GM18858 (cell line): ENCODE measurements around the gene PCGF3.
"Not testable (repeated sequence)": the region's sequence is repeated elsewhere in the genome, so short reads cannot be mapped to it uniquely, and the experiment has no call there.

Experiments used
- ATAC-seq: cut with Tn5 transposase; IDR thresholded peaks from one replicate; pipeline ENCODE4 v1.9.1; 2021; ENCODE audit not compliant: unreplicated experiment

PCGF3 gene

GRCh38 chr4:740011-740410 is 34.4 kb downstream of the PCGF3 start:
- no peak for ATAC-seq

- no peak for ATAC-seq
These were observed 35.1 kb downstream of the PCGF3 start for GRCh38 chr4:740656-741282.

DNA sequence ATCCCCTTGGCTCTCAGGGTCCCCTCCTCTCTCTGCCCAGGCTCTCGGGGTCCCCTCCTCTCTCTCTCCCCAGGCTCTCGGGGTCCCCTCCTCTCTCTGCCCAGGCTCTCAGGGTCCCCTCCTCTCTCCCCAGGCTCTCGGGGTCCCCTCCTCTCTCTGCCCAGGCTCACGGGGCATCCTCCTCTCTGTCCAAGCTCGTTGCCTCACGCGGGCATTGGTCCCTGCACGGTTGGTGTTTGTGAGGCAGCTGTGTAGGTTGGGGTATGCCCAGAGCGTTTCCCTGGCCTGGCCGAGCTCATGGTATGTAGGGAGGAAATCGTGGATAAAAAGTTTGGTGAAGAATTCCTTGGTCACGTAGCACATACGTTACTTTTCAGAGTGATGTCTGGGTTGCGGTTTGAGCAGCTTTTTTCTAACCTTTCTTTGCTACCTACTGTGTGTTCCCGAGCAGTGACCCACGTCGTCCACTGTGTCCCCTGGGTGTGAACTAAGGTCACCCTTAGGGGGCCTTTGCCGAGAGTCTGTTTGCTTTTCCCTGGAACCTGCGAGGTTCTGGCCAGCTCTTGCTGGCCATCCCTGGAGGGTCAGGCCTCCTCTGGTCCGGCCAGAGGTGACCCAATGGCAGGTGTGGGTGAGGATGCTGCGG is 36.6 kb downstream of the PCGF3 start:
- ATAC-seq = no peak

DNA sequence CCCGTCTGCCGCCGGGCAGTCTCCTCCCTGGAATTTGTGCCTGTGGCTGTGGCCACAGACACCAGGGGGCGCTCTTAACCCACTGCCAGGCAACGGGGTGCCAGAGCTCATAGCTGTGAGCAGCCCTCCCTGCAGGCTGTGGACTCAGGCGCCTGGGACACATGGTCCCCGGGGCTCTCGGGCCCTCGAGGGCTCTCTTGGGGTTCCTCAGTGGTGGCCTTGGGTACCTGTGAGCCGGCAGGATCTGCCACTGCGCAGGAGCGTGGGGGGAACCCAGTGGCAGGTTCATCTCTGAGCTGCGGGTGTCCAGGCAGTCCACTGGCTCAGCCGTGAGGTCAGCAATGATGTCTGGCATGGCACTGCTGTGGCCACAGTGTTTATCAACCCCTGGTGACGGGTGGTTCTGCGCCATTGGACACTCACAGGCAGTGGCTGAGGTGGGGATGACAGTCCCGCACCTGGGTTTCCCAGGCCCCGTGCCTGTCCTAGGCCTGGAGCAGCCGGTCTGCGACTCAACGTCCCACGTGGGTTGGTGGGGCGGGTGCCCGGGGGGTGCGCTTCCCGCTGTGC is 37.2 kb downstream of the PCGF3 start:
- ATAC-seq = no peak

GRCh38 chr4:743463-744211 is 38.0 kb downstream of the PCGF3 start:
- ATAC-seq = no peak

DNA sequence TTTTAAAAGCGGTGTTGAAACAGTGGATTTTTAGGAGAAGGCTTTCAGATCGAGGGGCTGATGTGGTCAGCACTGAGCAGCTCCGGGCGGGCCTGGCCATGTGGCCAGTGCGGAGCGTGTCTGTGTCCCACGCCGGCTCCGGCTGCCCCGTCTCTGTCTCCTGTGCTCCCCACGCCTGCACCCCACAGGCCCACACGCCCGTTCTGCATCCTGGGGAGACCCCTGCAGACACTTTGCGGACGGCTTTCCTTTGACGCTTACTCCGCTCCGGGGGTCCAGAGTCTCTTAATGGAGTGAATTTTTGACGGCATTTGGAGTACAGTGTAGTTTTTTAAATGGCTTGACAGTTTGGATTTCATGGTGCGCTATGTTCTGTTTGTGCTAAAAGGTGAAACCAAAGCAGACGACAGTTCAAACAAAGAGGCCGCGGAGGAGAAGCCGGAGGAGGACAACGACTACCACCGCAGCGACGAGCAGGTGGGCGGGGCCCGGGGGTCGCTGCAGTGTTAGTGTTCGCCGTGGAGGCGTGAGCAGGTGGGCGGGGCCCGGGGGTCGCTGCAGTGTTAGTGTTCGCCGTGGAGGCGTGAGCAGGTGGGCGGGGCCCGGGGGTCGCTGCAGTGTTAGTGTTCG is 38.7 kb downstream of the PCGF3 start:
- ATAC-seq = no peak

DNA sequence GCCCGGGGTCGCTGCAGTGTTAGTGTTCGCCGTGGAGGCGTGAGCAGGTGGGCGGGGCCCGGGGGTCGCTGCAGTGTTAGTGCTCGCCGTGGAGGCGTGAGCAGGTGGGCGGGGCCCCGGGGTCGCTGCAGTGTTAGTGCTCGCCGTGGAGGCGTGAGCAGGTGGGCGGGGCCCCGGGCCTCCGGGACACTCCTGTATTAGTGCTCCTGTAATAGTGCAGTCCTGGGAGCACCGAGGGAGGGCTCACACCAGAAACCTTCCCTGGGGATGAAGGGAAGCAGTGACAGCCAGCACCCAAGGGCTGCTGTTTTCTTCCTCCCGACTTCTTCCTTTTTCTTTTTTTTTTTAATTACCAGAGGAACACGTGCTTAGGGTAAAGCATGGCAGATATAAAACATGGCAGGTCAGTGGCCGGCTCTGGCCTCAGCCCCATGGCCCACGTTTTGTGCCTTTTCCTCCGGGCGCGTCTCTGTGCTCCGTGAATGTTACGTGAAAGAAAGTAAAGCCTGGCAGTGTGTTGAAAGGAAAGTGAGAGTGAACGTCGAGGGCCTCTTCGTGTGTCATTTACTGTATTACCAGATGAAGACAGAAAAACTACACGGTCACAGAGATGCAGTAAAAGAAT is 42.0 kb downstream of the PCGF3 start:
- ATAC-seq = no peak

GRCh38 chr4:748461-748860 is 42.8 kb downstream of the PCGF3 start:
- no peak for ATAC-seq

DNA sequence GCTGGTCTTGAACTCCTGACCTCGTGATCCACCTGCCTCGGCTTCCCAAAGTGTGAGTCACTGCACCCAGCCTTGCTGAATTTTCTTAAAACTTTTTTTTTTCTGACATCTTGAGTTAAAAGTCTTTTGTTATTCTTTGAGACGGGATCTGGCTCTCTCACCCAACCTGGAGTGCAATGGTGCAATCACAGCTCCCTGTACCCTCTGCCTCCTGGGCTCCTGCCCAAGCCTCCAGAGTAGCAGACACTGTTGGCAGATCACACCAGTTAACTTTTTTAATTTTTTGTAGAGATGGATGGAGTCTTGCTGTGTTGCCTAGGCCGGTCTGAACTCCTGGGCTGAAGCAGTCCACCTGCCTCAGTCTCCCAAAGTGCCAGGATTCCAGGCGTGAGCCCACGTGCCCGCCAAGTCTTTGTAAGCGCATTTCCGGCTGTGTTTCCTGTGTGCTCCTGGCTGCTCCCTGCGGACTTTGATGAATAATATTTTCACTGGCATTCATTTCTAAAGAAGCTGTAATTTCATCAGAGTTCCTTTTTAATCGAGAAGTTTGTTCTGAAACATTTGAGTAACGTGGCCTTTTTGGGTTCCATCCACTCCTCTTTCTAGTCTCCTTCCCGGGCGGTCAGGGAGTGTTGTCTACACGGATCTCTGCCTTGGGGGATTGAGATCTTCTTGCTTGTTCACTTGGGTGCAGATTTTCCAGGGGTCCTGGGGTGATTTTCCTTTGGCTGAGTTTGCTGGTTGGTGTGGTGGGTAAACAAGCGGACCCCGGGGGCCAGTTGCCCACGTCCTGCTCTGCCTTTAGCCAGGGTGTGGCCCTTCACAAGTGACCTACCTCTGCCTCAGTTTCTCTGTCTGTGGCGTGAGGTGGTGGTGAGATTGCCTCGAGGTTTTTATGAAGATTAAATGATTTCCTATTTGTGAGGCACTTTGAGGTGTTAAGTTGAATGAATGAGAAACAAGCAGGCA is 44.4 kb downstream of the PCGF3 start:
- no peak for ATAC-seq

DNA sequence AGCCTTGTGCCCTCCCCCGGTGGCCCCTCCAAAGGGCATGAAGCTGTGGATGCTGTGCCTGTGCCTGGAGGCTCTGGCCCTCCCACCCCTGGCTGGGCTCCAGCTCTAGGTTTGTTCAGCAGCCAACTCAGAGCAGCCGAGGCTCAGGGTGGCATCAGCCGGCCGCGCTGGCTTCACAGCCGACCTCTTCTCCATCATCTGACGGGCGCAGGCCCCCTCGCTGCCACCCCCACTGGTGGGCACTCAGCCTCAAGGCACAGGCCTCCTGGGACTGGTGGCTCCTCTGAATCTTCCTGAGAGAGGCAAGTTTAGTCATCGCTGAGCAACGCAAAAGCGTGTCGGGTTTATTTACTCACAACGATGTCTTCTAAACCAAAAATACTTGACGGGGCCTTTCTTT is 46.0 kb downstream of the PCGF3 start:
- ATAC-seq = no peak

GRCh38 chr4:752196-752861 is 46.7 kb downstream of the PCGF3 start:
- no peak for ATAC-seq

DNA sequence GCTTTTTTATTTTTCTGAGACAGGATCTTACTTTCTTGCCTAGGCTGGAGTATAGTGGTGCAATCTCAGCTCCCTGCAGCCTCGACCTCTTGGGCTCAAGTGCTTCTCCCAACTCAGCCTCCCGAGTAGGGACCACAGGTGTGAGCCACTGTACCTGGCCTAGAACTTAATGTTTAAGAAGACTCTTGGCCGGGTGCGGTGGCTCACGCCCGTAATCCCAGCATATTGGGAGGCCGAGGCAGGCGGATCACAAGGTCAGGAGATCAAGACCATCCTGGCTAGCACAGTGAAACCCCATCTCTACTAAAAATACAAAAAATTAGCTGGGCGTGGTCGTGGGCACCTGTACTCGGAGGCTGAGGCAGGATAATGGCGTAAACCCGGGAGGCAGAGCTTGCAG is 47.6 kb downstream of the PCGF3 start:
- ATAC-seq = not testable (repeated sequence)

- no peak for ATAC-seq
These were observed 48.8 kb downstream of the PCGF3 start for GRCh38 chr4:754221-755120.

GRCh38 chr4:757111-757510 is 51.5 kb downstream of the PCGF3 start:
- no peak for ATAC-seq

DNA sequence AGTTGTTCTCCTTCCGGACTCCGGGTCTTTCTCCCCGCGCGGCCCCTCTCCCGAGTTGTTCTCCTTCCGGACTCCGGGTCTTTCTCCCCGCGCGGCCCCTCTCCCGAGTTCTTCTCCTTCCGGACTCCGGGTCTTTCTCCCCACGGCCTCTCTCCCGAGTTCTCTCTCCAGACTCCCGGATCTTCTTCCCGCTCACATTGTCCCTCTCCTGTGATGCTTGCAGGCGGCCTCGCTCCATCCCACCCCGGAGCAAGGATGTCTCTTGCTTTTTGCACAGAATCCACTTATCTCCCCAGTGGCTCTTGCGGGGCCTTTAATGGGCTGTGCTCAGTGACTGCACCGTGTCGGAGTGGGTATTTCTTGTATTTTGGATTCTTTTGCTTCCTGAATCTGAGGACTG is 54.2 kb downstream of the PCGF3 start:
- not testable (repeated sequence) for ATAC-seq

GRCh38 chr4:760616-761015 is 55.0 kb downstream of the PCGF3 start:
- ATAC-seq = no peak

DNA sequence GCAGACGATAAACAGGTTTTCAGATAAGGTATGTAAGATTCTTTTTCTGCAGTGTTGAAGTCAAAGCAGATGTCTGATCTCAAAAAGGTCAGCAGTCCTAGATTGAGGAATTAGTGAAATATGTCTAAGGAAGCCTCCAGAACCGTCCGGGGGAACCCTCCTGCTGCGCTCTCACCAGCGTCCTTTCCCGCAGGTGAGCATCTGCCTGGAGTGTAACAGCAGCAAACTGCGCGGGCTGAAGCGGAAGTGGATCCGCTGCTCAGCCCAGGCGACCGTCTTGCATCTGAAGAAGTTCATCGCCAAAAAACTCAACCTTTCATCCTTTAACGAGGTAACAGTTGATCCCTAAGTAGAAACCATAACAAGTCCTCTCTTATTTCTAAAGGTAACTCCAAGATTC is 55.5 kb downstream of the PCGF3 start:
- no peak for ATAC-seq

GRCh38 chr4:761739-762138 is 56.1 kb downstream of the PCGF3 start:
- ATAC-seq = no peak
